DMS79 treated with DMSO at 0.1 percent for 48 hours (cell line): ENCODE results near the gene PPP1R1C.

ENCODE experiments used
- DNase-seq: peaks from one replicate; lab custom pipeline; 2025; lab: John Stamatoyannopoulos, UW

Gene PPP1R1C

GRCh38 chr2:182113334-182113733 lies 127.7 kb downstream of the PPP1R1C start:
- DNase-seq: no peak

GRCh38 chr2:182115258-182115657 lies 129.6 kb downstream of the PPP1R1C start:
- DNase-seq: no peak

- DNase-seq: no peak
Measured at GRCh38 chr2:182116774-182117173, 131.1 kb downstream of the PPP1R1C start.

- no peak for DNase-seq
Measured at GRCh38 chr2:182117196-182117595, 131.5 kb downstream of the PPP1R1C start.

GRCh38 chr2:182128821-182129707 lies 143.4 kb downstream of the PPP1R1C start:
- DNase-seq: no peak

- no peak for DNase-seq
Measured at GRCh38 chr2:182132605-182133004, 147.0 kb downstream of the PPP1R1C start.

- DNase-seq: no peak
Measured at GRCh38 chr2:182133195-182133891, 147.7 kb downstream of the PPP1R1C start.

- no peak for DNase-seq
Measured at GRCh38 chr2:182134201-182134600, 148.5 kb downstream of the PPP1R1C start.

GRCh38 chr2:182142062-182142461 lies 156.4 kb downstream of the PPP1R1C start:
- DNase-seq: no peak

GRCh38 chr2:182144041-182144775 lies 158.6 kb downstream of the PPP1R1C start:
- DNase-seq: no peak

- DNase-seq: no peak
Measured at GRCh38 chr2:182144776-182145165, 159.1 kb downstream of the PPP1R1C start.

- DNase-seq: no peak
Measured at GRCh38 chr2:182148344-182148743, 162.7 kb downstream of the PPP1R1C start.

- no peak for DNase-seq
Measured at GRCh38 chr2:182163878-182164277, 178.2 kb downstream of the PPP1R1C start.

GRCh38 chr2:182164686-182165085 lies 179.0 kb downstream of the PPP1R1C start:
- no peak for DNase-seq

- DNase-seq: no peak
Measured at GRCh38 chr2:182165202-182165601, 179.5 kb downstream of the PPP1R1C start.

- no peak for DNase-seq
Measured at GRCh38 chr2:182166406-182166805, 180.8 kb downstream of the PPP1R1C start.

- DNase-seq: no peak
Measured at GRCh38 chr2:182166841-182167240, 181.2 kb downstream of the PPP1R1C start.
